ENCODE data around the gene LAD1. TPM values are rescaled to one million over a fixed set of nuclear protein-coding genes. Genes with fewer than 3 reads are reported as not detected.

The LAD1 gene
- total and polyA plus RNA-seq, 2 of the 13 experiments (the other 11 are each of a cell fraction or from before 2014, with no cell fraction given), result 10.8 to 65.6 TPM

DNA sequence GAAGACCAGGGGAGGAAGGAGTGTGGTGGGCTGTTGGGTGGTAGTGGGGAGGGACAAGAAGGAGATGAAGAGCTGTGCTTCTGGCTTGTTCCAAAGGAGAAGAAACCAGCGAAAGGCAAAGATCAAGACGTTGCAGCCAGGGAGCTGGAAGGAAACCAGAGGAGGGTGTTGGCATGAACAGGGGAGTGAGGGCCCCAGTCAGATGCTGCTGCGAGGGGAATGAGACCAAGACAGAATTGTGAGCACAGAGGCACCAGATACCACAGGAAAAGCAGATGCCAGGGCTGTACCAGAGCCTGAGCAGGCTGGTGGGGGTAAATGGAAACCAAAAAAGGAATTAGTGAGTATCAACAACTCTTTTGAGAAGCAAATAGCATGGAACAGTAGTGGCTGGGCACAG, 6.0 kb downstream of the LAD1 start:
- FAIRE-seq (no peak), ATAC-seq (no peak), DNase-seq (ENCODE audit: low spot score) (no peak)
- TF ChIP-seq, protein P1, sequence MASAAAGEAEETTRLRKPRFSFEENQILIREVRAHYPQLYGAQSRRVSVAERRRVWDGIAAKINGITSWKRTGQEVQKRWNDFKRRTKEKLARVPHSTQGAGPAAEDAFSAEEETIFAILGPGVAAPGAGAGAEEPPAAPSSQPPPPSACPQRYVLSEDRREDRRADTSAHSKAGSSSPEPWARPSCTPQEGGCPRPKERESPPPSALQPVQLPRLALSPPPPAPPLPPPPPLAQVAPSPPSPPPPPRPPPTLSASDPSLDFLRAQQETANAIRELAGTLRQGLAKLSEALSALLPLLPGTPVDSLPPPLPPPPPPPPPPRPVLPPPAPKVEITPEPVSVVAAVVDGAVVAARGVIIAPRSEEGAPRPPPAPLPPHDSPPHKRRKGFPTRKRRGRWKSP (CRISPR knock-in tag; IDR thresholded peaks at IDR 0.05), result no peak
- TF ChIP-seq, protein P2, sequence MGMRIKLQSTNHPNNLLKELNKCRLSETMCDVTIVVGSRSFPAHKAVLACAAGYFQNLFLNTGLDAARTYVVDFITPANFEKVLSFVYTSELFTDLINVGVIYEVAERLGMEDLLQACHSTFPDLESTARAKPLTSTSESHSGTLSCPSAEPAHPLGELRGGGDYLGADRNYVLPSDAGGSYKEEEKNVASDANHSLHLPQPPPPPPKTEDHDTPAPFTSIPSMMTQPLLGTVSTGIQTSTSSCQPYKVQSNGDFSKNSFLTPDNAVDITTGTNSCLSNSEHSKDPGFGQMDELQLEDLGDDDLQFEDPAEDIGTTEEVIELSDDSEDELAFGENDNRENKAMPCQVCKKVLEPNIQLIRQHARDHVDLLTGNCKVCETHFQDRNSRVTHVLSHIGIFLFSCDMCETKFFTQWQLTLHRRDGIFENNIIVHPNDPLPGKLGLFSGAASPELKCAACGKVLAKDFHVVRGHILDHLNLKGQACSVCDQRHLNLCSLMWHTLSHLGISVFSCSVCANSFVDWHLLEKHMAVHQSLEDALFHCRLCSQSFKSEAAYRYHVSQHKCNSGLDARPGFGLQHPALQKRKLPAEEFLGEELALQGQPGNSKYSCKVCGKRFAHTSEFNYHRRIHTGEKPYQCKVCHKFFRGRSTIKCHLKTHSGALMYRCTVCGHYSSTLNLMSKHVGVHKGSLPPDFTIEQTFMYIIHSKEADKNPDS (CRISPR knock-in tag; IDR thresholded peaks at IDR 0.05), result no peak
- no peak for TF ChIP-seq ZNF230 (CRISPR knock-in tag; IDR thresholded peaks at IDR 0.05)
- TF ChIP-seq, protein P3, sequence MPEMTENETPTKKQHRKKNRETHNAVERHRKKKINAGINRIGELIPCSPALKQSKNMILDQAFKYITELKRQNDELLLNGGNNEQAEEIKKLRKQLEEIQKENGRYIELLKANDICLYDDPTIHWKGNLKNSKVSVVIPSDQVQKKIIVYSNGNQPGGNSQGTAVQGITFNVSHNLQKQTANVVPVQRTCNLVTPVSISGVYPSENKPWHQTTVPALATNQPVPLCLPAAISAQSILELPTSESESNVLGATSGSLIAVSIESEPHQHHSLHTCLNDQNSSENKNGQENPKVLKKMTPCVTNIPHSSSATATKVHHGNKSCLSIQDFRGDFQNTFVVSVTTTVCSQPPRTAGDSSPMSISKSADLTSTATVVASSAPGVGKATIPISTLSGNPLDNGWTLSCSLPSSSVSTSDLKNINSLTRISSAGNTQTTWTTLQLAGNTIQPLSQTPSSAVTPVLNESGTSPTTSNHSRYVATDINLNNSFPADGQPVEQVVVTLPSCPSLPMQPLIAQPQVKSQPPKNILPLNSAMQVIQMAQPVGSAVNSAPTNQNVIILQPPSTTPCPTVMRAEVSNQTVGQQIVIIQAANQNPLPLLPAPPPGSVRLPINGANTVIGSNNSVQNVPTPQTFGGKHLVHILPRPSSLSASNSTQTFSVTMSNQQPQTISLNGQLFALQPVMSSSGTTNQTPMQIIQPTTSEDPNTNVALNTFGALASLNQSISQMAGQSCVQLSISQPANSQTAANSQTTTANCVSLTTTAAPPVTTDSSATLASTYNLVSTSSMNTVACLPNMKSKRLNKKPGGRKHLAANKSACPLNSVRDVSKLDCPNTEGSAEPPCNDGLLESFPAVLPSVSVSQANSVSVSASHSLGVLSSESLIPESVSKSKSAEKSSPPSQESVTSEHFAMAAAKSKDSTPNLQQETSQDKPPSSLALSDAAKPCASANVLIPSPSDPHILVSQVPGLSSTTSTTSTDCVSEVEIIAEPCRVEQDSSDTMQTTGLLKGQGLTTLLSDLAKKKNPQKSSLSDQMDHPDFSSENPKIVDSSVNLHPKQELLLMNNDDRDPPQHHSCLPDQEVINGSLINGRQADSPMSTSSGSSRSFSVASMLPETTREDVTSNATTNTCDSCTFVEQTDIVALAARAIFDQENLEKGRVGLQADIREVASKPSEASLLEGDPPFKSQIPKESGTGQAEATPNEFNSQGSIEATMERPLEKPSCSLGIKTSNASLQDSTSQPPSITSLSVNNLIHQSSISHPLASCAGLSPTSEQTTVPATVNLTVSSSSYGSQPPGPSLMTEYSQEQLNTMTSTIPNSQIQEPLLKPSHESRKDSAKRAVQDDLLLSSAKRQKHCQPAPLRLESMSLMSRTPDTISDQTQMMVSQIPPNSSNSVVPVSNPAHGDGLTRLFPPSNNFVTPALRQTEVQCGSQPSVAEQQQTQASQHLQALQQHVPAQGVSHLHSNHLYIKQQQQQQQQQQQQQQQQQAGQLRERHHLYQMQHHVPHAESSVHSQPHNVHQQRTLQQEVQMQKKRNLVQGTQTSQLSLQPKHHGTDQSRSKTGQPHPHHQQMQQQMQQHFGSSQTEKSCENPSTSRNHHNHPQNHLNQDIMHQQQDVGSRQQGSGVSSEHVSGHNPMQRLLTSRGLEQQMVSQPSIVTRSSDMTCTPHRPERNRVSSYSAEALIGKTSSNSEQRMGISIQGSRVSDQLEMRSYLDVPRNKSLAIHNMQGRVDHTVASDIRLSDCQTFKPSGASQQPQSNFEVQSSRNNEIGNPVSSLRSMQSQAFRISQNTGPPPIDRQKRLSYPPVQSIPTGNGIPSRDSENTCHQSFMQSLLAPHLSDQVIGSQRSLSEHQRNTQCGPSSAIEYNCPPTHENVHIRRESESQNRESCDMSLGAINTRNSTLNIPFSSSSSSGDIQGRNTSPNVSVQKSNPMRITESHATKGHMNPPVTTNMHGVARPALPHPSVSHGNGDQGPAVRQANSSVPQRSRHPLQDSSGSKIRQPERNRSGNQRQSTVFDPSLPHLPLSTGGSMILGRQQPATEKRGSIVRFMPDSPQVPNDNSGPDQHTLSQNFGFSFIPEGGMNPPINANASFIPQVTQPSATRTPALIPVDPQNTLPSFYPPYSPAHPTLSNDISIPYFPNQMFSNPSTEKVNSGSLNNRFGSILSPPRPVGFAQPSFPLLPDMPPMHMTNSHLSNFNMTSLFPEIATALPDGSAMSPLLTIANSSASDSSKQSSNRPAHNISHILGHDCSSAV (CRISPR knock-in tag; IDR thresholded peaks at IDR 0.05; ENCODE audit: borderline replicate concordance), result no peak
- H4K20me1 ChIP-seq (ENCODE audit: insufficient read depth, low read length), result peaks cover 12% of the 10 kb centered on the region
- in situ Hi-C loops (cut with HindIII; ENCODE audit: extremely low pct_ligation_motif_present, low pct_unique_long_range_greater_than_20kb), result no loop called here
- 98% methylated on average over 3 of the region's 3 CpGs for WGBS (ENCODE audit: low lambda C conversion rate)
- no peaks in the 10 kb centered on the region for H3K27me3 ChIP-seq (ENCODE audit: control insufficient read depth in 1 of 2, insufficient read depth in 2 of 2, low read length in 2 of 2)
- H3K4me2 ChIP-seq (ENCODE audit: low read depth, low read length), result no peak overlapping the region
- intact Hi-C loops (cut with micrococcal nuclease; ENCODE audit: unreplicated experiment), result no loop called here
- H3K9me3 ChIP-seq (ENCODE audit: low read length), result no peaks in the 10 kb centered on the region
- ChIA-PET CTCF (ENCODE audit: low intra/inter-chr PET ratio, low total read pairs) (no interaction called here), POLR2A (interaction anchor here (0.6 to 2.9 kb wide), 2 partner anchors 13 to 236 kb away, joined by 3 to 15 read pairs; no protein-coding TSS in a partner anchor)
- no peak overlapping the region for H2AFZ ChIP-seq (ENCODE audit: low read length)
- H3K4me3 ChIP-seq (replicated peaks in 1 of 3; ENCODE audit: insufficient read depth in 1 of 3, low read depth in 2 of 3, low read length in 3 of 3), result no peak overlapping the region
- H3K27ac ChIP-seq (ENCODE audit: extremely low read length, insufficient read depth, low read length), result no peak overlapping the region
- H3K79me2 ChIP-seq (ENCODE audit: insufficient read depth, low read length), result peaks cover 36% of the 10 kb centered on the region
- BruUV-seq (replicated peaks), result no TSS peak
- H3K9ac ChIP-seq (ENCODE audit: insufficient read depth, low read depth, low read length), result no peak overlapping the region
- H3K4me1 ChIP-seq (ENCODE audit: insufficient read depth, low read length), result peaks cover 42% of the 10 kb centered on the region
- peaks cover 5 to 9% of the 10 kb centered on the region in 2 experiments; a peak in 4 of 5 replicates for H3K36me3 ChIP-seq (replicated peaks in 1 of 2; ENCODE audit: control insufficient read depth in 1 of 2, insufficient read depth in 2 of 2, low read length in 2 of 2)

Measured in HepG2 (cell line).